ENCODE results near the gene ALDH16A1. TPM values are rescaled to one million over a fixed set of nuclear protein-coding genes. Genes with fewer than 3 reads are reported as not detected.

ALDH16A1 gene
- total and polyA plus RNA-seq, 4 donors = 4.8 to 62.4 (median 20.4) TPM

DNA sequence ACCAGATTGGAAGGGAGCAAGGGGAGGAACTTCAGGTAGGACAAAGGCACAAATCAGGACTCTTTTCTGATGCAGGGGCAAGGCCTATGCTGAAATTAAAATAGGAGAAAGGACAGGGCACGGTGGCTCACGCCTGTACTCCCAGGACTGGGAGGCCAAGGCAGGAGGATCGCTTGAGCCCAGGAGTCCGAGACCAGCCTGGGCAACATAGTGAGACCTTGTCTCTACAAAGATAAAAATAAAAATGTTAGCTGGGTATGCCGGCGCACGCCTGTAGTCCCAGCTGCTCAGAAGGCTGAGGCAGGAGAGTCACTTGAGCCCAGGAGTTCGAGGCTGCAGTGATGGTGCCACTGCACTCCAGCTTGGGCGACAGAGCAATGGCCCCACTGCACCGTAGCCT is 17.4 kb upstream of the ALDH16A1 start:
- Histone ChIP-seq H3K4me1 (ENCODE audit: control insufficient read depth in 1 of 2, insufficient read depth in 2 of 2, low read length in 2 of 2) (no peaks in the 10 kb centered on the region), H3K36me3 (ENCODE audit: control insufficient read depth in 1 of 2, insufficient read depth in 2 of 2, low read length in 1 of 2) (no peaks in the 10 kb centered on the region), H3K9me3 (ENCODE audit: control insufficient read depth, low read length) (no peaks in the 10 kb centered on the region), H3K27ac (ENCODE audit: low read depth in 1 of 2, low read length in 2 of 2) (no peak overlapping the region), H3K4me3 (ENCODE audit: low read length in 2 of 2) (no peak overlapping the region), H3K27me3 (ENCODE audit: control insufficient read depth in 1 of 2, insufficient read depth in 2 of 2, low read length in 1 of 2) (no peaks in the 10 kb centered on the region)
- ATAC-seq (ENCODE audit: low FRiP score) (no peak), DNase-seq (no peak)
- WGBS, 2 donors = 83 to 85% methylated on average over 10 of the region's 10 CpGs
- intact Hi-C loops (cut with DNase I) = no loop called here

DNA sequence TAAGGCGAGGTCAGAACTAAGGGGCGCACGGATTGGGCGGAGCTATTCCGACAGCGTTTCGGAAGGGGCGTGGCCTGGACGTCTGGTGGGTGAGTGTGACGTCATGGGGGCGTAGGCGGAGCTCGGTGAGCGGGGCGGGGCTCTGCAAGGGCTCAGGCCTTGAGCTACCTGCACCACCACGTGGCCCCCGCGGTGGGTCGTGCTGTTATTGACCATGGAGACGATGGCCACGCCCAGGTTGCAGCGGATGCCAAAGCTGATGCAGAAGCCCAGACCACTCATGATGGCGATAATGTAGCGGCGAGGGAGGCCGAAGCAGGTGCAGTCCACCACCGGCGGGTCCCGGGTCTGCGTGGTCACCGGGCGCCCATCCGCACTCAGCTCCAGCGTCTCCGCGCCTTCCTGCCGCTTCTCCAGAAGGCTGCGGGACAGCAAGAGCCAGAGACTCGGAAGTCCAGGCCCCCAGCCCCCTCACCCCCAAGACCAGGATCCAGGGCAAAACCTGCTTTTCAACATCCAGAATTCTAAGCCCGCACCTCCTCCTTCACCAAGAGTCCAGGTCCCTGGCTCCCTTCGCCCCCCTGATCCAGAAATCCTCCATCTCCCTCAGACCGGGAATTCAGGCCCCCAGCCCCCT is 16.5 kb upstream of the ALDH16A1 start:
- intact Hi-C loops (cut with DNase I) = no loop called here
- Histone ChIP-seq H3K4me3 (ENCODE audit: low read length in 2 of 2) (no peak overlapping the region), H3K4me1 (ENCODE audit: control insufficient read depth in 1 of 2, insufficient read depth in 2 of 2, low read length in 2 of 2) (no peaks in the 10 kb centered on the region), H3K9me3 (ENCODE audit: control insufficient read depth, low read length) (no peaks in the 10 kb centered on the region), H3K27ac (ENCODE audit: low read depth in 1 of 2, low read length in 2 of 2) (no peak overlapping the region), H3K27me3 (ENCODE audit: control insufficient read depth in 1 of 2, insufficient read depth in 2 of 2, low read length in 1 of 2) (no peaks in the 10 kb centered on the region), H3K36me3 (ENCODE audit: control insufficient read depth in 1 of 2, insufficient read depth in 2 of 2, low read length in 1 of 2) (no peaks in the 10 kb centered on the region)
- 11 to 16% methylated on average over 32 to 42 of the region's 42 CpGs for WGBS, 2 donors
- DNase-seq = no peak
- ATAC-seq (ENCODE audit: low FRiP score) = no peak

DNA sequence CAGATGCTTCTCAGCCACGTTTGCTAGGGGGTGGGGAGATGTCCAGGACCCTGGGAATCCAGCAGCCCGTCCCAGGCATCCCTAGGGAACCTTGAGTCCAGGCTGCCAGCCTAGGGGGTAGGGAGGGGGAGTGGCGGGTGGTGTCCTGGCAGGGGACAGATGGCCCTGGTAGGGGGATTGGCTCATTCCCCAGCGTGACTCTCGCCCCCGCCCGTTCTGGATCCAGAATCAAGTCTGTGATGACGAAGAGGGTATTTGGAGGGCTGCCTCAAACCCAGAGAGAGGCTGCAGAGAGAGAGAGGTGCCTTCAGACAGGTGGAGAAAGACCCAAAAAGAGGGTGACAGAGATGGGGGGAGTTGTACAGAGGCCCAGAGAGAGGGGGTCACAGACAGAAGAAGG is 15.8 kb upstream of the ALDH16A1 start:
- no peaks in the 10 kb centered on the region for H3K27me3 ChIP-seq (ENCODE audit: control insufficient read depth in 1 of 2, insufficient read depth in 2 of 2, low read length in 1 of 2)
- WGBS, 2 donors = 1 to 3% methylated on average over 8 of the region's 8 CpGs

DNA sequence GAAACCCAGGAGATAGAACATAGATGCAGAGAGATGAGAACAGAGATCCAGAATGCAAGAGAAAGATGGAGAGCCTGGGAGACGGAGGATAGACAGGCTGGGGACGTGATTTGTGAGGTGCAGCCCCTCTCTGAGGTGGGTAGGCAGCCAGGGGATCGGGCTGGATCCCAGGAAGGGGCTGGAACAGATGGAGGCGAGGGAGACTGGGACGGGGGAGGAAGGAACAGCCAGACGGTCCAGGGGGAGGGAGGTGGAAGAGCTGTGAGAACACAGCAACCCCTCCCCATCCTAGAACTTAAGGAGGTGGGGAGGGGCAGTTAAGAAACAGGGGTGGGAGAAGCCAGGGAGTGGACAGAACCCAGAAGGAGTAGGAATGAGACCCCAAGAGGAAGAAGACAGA is 14.8 kb upstream of the ALDH16A1 start:
- 8 to 20% methylated on average over 6 of the region's 6 CpGs for WGBS, 2 donors
- no peaks in the 10 kb centered on the region for H3K27me3 ChIP-seq (ENCODE audit: control insufficient read depth in 1 of 2, insufficient read depth in 2 of 2, low read length in 1 of 2)
- no peak for DNase-seq
- no peaks in the 10 kb centered on the region for H3K4me1 ChIP-seq (ENCODE audit: control insufficient read depth in 1 of 2, insufficient read depth in 2 of 2, low read length in 2 of 2)
- H3K9me3 ChIP-seq (ENCODE audit: control insufficient read depth, low read length) = no peaks in the 10 kb centered on the region
- H3K27ac ChIP-seq (ENCODE audit: low read depth in 1 of 2, low read length in 2 of 2) = no peak overlapping the region
- intact Hi-C loops (cut with DNase I) = no loop called here
- no peak overlapping the region for H3K4me3 ChIP-seq (ENCODE audit: low read length in 2 of 2)
- ATAC-seq (ENCODE audit: low FRiP score) = no peak
- no peaks in the 10 kb centered on the region for H3K36me3 ChIP-seq (ENCODE audit: control insufficient read depth in 1 of 2, insufficient read depth in 2 of 2, low read length in 1 of 2)

More for the DNA sequence above, 15.8 kb upstream of the ALDH16A1 start:
- no peak for ATAC-seq (ENCODE audit: low FRiP score)
- intact Hi-C loops (cut with DNase I) = no loop called here
- Histone ChIP-seq H3K4me3 (ENCODE audit: low read length in 2 of 2) (no peak overlapping the region), H3K9me3 (ENCODE audit: control insufficient read depth, low read length) (no peaks in the 10 kb centered on the region), H3K4me1 (ENCODE audit: control insufficient read depth in 1 of 2, insufficient read depth in 2 of 2, low read length in 2 of 2) (no peaks in the 10 kb centered on the region), H3K36me3 (ENCODE audit: control insufficient read depth in 1 of 2, insufficient read depth in 2 of 2, low read length in 1 of 2) (no peaks in the 10 kb centered on the region), H3K27ac (ENCODE audit: low read depth in 1 of 2, low read length in 2 of 2) (no peak overlapping the region)
- no peak for DNase-seq

DNA sequence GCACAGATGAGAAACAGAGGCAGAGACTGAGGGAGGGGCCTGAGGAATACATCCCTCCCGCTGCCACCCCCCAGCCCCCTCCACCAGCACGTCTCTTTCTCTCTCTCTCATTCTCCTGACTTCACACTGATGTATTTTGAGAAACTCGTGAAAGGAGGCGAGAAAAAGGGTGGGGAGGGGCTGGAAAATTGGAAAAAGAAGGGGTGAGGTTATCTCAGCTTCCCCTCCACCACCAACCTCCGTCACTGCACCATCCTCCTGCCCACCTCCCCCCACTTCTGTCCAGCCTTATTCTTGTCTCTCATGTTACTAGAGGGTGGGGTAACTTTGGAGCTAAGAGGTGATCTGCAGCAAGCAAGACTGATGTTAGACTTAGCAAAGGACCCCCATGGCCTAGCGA is 13.2 kb upstream of the ALDH16A1 start:
- Histone ChIP-seq H3K4me3 (ENCODE audit: low read length in 2 of 2) (no peak overlapping the region), H3K9me3 (ENCODE audit: control insufficient read depth, low read length) (no peaks in the 10 kb centered on the region), H3K27ac (ENCODE audit: low read depth in 1 of 2, low read length in 2 of 2) (no peak overlapping the region), H3K27me3 (ENCODE audit: control insufficient read depth in 1 of 2, insufficient read depth in 2 of 2, low read length in 1 of 2) (no peaks in the 10 kb centered on the region), H3K4me1 (ENCODE audit: control insufficient read depth in 1 of 2, insufficient read depth in 2 of 2, low read length in 2 of 2) (no peaks in the 10 kb centered on the region), H3K36me3 (ENCODE audit: control insufficient read depth in 1 of 2, insufficient read depth in 2 of 2, low read length in 1 of 2) (no peaks in the 10 kb centered on the region)
- 44 to 48% methylated on average over 6 of the region's 6 CpGs for WGBS, 2 donors
- intact Hi-C loops (cut with DNase I) = loop anchor here (5.0 kb wide), 1 partner anchor 213 kb away; no protein-coding TSS in a partner anchor
- no peak for DNase-seq
- ATAC-seq (ENCODE audit: low FRiP score) = no peak

DNA sequence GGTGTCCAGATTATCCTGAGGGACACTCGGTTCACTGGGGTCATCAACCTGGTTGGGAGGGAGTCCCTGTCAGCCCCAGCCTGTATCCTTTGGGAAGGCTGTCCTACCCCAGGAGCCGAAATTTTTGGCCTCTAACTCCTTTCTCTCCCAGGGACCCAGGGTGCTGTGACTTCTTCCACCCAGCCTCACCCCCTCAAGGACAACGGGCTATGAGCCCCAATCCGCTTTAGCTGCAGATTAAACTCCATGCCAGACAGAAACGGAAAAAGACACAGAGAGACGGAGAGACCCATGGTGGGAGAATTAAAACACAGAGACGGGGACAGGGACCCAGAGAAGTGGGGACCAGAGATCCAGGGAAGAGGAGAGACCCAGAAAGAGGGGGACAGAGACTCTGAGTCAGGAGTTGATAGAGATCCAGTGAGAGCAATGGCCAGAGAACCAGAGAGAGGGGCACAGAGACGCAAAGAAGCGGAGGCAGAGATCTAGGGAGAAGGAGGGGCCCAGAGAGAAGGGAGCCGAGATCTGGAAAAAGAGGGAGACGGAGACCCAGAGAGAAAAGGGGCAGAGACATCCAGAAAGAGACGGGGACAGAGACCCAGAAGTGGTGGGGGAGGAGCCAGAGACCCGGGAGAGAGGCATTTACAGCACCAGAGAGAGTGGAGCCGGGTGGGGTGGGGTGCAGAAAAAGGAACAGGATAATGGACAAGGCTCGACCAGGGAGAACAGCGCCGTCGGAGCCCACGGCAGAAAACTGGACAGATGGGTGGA is 12.4 kb upstream of the ALDH16A1 start:
- ATAC-seq (ENCODE audit: low FRiP score) (no peak), DNase-seq (no peak)
- 21 to 23% methylated on average over 15 to 19 of the region's 19 CpGs for WGBS, 2 donors
- Histone ChIP-seq H3K9me3 (ENCODE audit: control insufficient read depth, low read length) (no peaks in the 10 kb centered on the region), H3K27ac (ENCODE audit: low read depth in 1 of 2, low read length in 2 of 2) (no peak overlapping the region), H3K4me3 (ENCODE audit: low read length in 2 of 2) (no peak overlapping the region), H3K27me3 (ENCODE audit: control insufficient read depth in 1 of 2, insufficient read depth in 2 of 2, low read length in 1 of 2) (no peaks in the 10 kb centered on the region), H3K4me1 (ENCODE audit: control insufficient read depth in 1 of 2, insufficient read depth in 2 of 2, low read length in 2 of 2) (no peaks in the 10 kb centered on the region), H3K36me3 (ENCODE audit: control insufficient read depth in 1 of 2, insufficient read depth in 2 of 2, low read length in 1 of 2) (no peaks in the 10 kb centered on the region)
- intact Hi-C loops (cut with DNase I) = loop anchor here (5.0 kb wide), 1 partner anchor 213 kb away; no protein-coding TSS in a partner anchor

DNA sequence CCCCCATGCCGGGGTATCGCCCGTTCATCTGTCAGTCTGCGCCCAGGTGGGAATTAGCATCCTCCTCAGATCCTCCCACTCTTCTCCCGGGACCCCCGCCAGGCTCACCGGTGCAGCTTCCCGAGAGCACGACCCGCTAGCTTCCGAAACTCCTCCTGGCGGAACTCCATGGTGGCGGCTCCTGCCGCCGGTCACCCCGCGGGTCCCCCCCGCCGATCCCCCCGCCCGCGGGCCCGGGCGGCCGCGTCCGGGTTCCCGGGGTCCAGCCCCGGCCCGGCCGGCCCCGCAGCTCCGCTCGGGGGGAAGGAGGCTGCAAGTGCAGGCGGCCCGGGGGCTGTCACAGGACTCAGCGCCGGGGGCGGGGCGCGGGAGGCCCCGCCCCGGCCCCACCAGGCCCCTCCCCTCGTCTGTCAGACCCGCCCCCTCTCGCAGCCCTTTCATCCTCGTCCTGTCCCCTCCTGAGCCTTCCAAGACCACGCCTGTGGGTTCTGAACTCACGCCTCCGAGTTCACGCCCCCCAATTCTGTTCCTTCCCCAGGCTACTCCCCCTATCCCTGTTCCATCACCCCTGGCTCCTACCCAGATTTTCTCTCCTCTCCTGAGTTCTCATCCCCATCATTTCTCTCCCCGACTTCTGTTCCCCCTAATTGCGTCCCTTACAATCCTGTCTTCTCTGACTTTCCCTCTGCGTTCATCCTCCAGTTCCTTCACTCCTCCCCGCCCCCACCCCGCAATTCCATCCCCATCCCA is 11.6 kb upstream of the ALDH16A1 start, which contains the start of gene SLC17A7:
SLC17A7 (minus strand) TSS at position 318 of the 750 bp plus-strand sequence; CDS start at position 170, 148 bp downstream.
- Histone ChIP-seq H3K36me3 (ENCODE audit: control insufficient read depth in 1 of 2, insufficient read depth in 2 of 2, low read length in 1 of 2) (no peaks in the 10 kb centered on the region), H3K4me3 (ENCODE audit: low read length in 2 of 2) (no peak within 1 kb of the TSS), H3K27ac (ENCODE audit: low read depth in 1 of 2, low read length in 2 of 2) (no peak within 1 kb of the TSS), H3K4me1 (ENCODE audit: control insufficient read depth in 1 of 2, insufficient read depth in 2 of 2, low read length in 2 of 2) (no peaks in the 10 kb centered on the region), H3K9me3 (ENCODE audit: control insufficient read depth, low read length) (no peaks in the 10 kb centered on the region), H3K27me3 (ENCODE audit: control insufficient read depth in 1 of 2, insufficient read depth in 2 of 2, low read length in 1 of 2) (no peaks in the 10 kb centered on the region)
- 2 to 4% methylated on average over 32 to 56 of the region's 56 CpGs for WGBS, 2 donors
- ATAC-seq (ENCODE audit: low FRiP score) (peak; percentile 33), DNase-seq (peak in 1 of 2 donors; percentile 69)
- intact Hi-C loops (cut with DNase I) = loop anchor here (5.0 kb wide), 1 partner anchor 214 kb away; no protein-coding TSS in a partner anchor

DNA sequence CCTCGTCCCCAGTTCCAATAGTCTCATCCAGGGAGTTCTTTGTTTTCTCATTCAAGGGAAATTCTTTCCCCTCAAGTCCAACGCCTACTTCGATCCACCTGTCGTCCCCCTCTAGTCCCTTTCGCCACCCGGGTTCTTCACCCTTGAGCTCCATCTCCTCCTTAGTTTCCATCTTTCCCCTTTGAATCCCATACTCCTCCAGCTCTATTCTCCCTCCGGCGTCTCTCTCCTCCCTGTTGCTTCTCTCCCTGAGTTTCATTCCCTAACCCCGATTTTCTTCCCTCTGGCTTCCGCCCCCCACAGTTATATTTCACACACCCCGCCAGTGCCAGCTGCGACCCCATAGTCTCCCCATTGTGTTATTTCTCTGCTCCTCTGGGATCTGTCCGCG is 11.1 kb upstream of the ALDH16A1 start:
- H3K27me3 ChIP-seq (ENCODE audit: control insufficient read depth in 1 of 2, insufficient read depth in 2 of 2, low read length in 1 of 2) = no peaks in the 10 kb centered on the region

More for the DNA sequence above, 11.1 kb upstream of the ALDH16A1 start:
- intact Hi-C loops (cut with DNase I) = loop anchor here (2.0 to 5.0 kb wide), 2 partner anchors 51 to 215 kb away; no protein-coding TSS in a partner anchor
- Histone ChIP-seq H3K27ac (ENCODE audit: low read depth in 1 of 2, low read length in 2 of 2) (no peak overlapping the region), H3K4me1 (ENCODE audit: control insufficient read depth in 1 of 2, insufficient read depth in 2 of 2, low read length in 2 of 2) (no peaks in the 10 kb centered on the region), H3K4me3 (ENCODE audit: low read length in 2 of 2) (no peak overlapping the region), H3K36me3 (ENCODE audit: control insufficient read depth in 1 of 2, insufficient read depth in 2 of 2, low read length in 1 of 2) (no peaks in the 10 kb centered on the region), H3K9me3 (ENCODE audit: control insufficient read depth, low read length) (no peaks in the 10 kb centered on the region)
- 16 to 20% methylated on average over 14 of the region's 14 CpGs for WGBS, 2 donors
- no peak for DNase-seq
- ATAC-seq (ENCODE audit: low FRiP score) = no peak
